K562 (cell line): ENCODE data around the gene KLHL28. TPM values are rescaled to one million over a fixed set of nuclear protein-coding genes. Genes with fewer than 3 reads are reported as not detected.

ENCODE experiments used
- ATAC-seq: fragments of 200-7000 bp; cut with Tn5 transposase; 3 replicates; pipeline ENCODE4 v1.9.1; 2020; ENCODE audit warnings: moderate library complexity
- BruUV-seq: library from RNA; stranded (reverse); fragments of 400-500 nt; replicated peaks from 2 replicates; lab custom pipeline; 2021; lab: Mats Ljungman, UMichigan
- CTCF ChIA-PET: fragments of 300-600 bp; formaldehyde crosslinking; extraction: SDS; loops from one replicate; lab custom pipeline; 2021; ENCODE audit warnings: low intra/inter-chr PET ratio; lab: Yijun Ruan, JAX
- POLR2A ChIA-PET: fragments of 300-600, 350-650 bp; sonication (Branson Sonifier 250); formaldehyde crosslinking; extraction: SDS; loops from one replicate; lab custom pipeline; 2021; ENCODE audit warnings: antibody characterized with exemption, inconsistent platforms; lab: Yijun Ruan, JAX
- DNase-seq, 4 experiments: peaks; one replicate each; pipeline versions ENCODE4 v3.0.0 to v3.0.0-alpha.2; 2011 to 2018; ENCODE audit warnings: low spot score in 3 of 4, mixed read lengths in 3 of 4; ENCODE audit errors: extremely low read depth in 1 of 4
- FAIRE-seq: peaks from 2 replicates; lab custom pipeline; 2011; peaks lifted over from hg19 to GRCh38; lab: Jason Lieb, UNC
- H2AFZ ChIP-seq: 2 replicates; pipeline ENCODE4 v1.6.0; 2011; ENCODE audit warnings: low read depth, low read length, control low read depth, inconsistent platforms
- H3K27ac ChIP-seq: fragments of 200-600 bp; 3 replicates; pipeline ENCODE4 v1.8.0; 2011; ENCODE audit warnings: low read depth, mild to moderate bottlenecking, control low read depth, inconsistent platforms, low read length, moderate library complexity, mixed read lengths; ENCODE audit errors: extremely low read depth
- H3K27me3 ChIP-seq, 2 experiments: fragments of 300-600 bp in 1 of 2; 2 replicates in 1 of 2; 3 replicates in 1 of 2; pipeline versions ENCODE4 v1.6.0 to v1.8.0; 2011; ENCODE audit warnings: inconsistent platforms in 2 of 2, low read length in 2 of 2, mild to moderate bottlenecking in 1 of 2, mixed read lengths in 1 of 2, moderate library complexity in 1 of 2; ENCODE audit not compliant: control insufficient read depth in 2 of 2, insufficient read depth in 2 of 2
- H3K36me3 ChIP-seq: fragments of 300-600 bp; 3 replicates; pipeline ENCODE4 v1.8.0; 2011; ENCODE audit warnings: mild to moderate bottlenecking, low read length, inconsistent platforms; ENCODE audit not compliant: control insufficient read depth, insufficient read depth
- H3K4me1 ChIP-seq, 2 experiments: fragments of 200-600 bp in 1 of 2; replicated peaks in 1 of 2; 2 replicates in 1 of 2; 3 replicates in 1 of 2; pipeline versions ENCODE4 v1.5.1 to v1.8.0; 2011; ENCODE audit warnings: inconsistent platforms in 2 of 2, low read length in 2 of 2, mild to moderate bottlenecking in 1 of 2, mixed read lengths in 1 of 2, moderate library complexity in 1 of 2; ENCODE audit not compliant: control insufficient read depth in 2 of 2, insufficient read depth in 2 of 2
- H3K4me2 ChIP-seq: 2 replicates; pipeline ENCODE4 v1.6.1; 2011; ENCODE audit warnings: low read length, control low read depth, inconsistent platforms, mixed read lengths; ENCODE audit not compliant: insufficient read depth
- H3K4me3 ChIP-seq: fragments of 200-600 bp; sonication (generic), shearing (Covaris generic); 2 replicates; pipeline ENCODE4 v1.5.1; 2016; ENCODE audit warnings: control low read depth, inconsistent platforms
- H3K79me2 ChIP-seq: fragments of 200-600 bp; 3 replicates; pipeline ENCODE4 v1.8.0; 2011; ENCODE audit warnings: low read length, inconsistent platforms; ENCODE audit not compliant: control insufficient read depth, insufficient read depth
- H3K9ac ChIP-seq, 2 experiments: 2 replicates each; pipeline versions ENCODE4 v1.6.0 to v1.6.1; 2011; ENCODE audit warnings: low read depth in 2 of 2, low read length in 2 of 2, control low read depth in 1 of 2, inconsistent platforms in 1 of 2, mild to moderate bottlenecking in 1 of 2, mixed read lengths in 1 of 2; ENCODE audit not compliant: insufficient read depth in 1 of 2
- H3K9me1 ChIP-seq: one replicate; pipeline ENCODE4 v1.6.0; 2011; ENCODE audit warnings: inconsistent platforms, mild to moderate bottlenecking, low read length, moderate library complexity; ENCODE audit not compliant: control insufficient read depth, insufficient read depth
- H3K9me3 ChIP-seq: replicated peaks from 2 replicates; pipeline ENCODE4 v1.5.1; 2011; ENCODE audit warnings: low read depth, low read length, inconsistent platforms; ENCODE audit not compliant: control insufficient read depth, insufficient read depth
- H4K20me1 ChIP-seq: replicated peaks from 2 replicates; pipeline ENCODE4 v1.6.1; 2011; ENCODE audit warnings: low read length, inconsistent platforms, mixed read lengths; ENCODE audit not compliant: control insufficient read depth, insufficient read depth
- ARID2 ChIP-seq: fragments of 450-650 bp; IDR thresholded peaks from 2 replicates; pipeline ENCODE4 v1.6.1; 2017; ENCODE audit warnings: antibody characterized with exemption, mild to moderate bottlenecking
- CBX8 ChIP-seq: fragments of 200-600 bp; sonication (generic); IDR thresholded peaks from 2 replicates; pipeline ENCODE4 v1.6.1; 2012; ENCODE audit warnings: borderline replicate concordance, mixed run types, low read depth, mild to moderate bottlenecking, moderate library complexity, mixed read lengths, low read length, control low read depth, inconsistent platforms; ENCODE audit not compliant: poor library complexity, severe bottlenecking; ENCODE audit errors: extremely low read depth
- DPF2 ChIP-seq: fragments of 450-650 bp; IDR thresholded peaks from 2 replicates; pipeline ENCODE4 v1.6.1; 2016
- FOXA3 ChIP-seq, 2 experiments: fragments of 450-650 bp in 1 of 2; sonication (generic) in 1 of 2; formaldehyde crosslinking; IDR thresholded peaks in 1 of 2; conservative IDR thresholded peaks in 1 of 2; 2 replicates each; pipeline versions ENCODE4 v1.4.0 to v1.8.0; 2020 to 2022; ENCODE audit warnings: mild to moderate bottlenecking in 2 of 2, missing genetic modification reagents in 1 of 2
- FOXJ3 ChIP-seq: sonication (generic); formaldehyde crosslinking; IDR thresholded peaks from 2 replicates; pipeline ENCODE4 v1.4.0; 2020; ENCODE audit warnings: mild to moderate bottlenecking, missing genetic modification reagents
- HMG20B ChIP-seq: fragments of 250-450 bp; sonication (Bioruptor Pico); IDR thresholded peaks from 2 replicates; pipeline ENCODE4 v1.5.0; 2021; ENCODE audit warnings: mild to moderate bottlenecking
- JUN ChIP-seq, 2 experiments: sonication (generic) in 1 of 2; formaldehyde crosslinking in 1 of 2; IDR thresholded peaks; 2 replicates each; pipeline versions ENCODE4 v1.6.1 to v1.8.0; 2012 to 2022; ENCODE audit warnings: borderline replicate concordance in 2 of 2, mild to moderate bottlenecking in 2 of 2, improper control_type of control experiment in 1 of 2, low read depth in 1 of 2, low read length in 1 of 2, missing genetic modification reagents in 1 of 2
- SIN3B ChIP-seq: fragments of 450-650 bp; IDR thresholded peaks from 2 replicates; pipeline ENCODE4 v1.6.1; 2017; ENCODE audit warnings: low read depth, mild to moderate bottlenecking, moderate library complexity
- WGBS: fragments of 100-300 bp; shearing (Covaris generic); methylation state at CpG from one replicate; pipeline ENCODE4 v1.1.6; 2016; ENCODE audit warnings: low coverage, mixed read lengths; ENCODE audit not compliant: insufficient coverage; ENCODE audit errors: missing lambda C conversion rate; 5-methylcytosine and 5-hydroxymethylcytosine counted together
- in situ Hi-C: fragments of 300-500 bp; cut with MboI; formaldehyde crosslinking; loops from 4 replicates; pipeline ENCODE4 v1.15.0; 2018; ENCODE audit warnings: inconsistent platforms, mixed read lengths
- intact Hi-C: fragments of 100-400 bp; cut with micrococcal nuclease; formaldehyde crosslinking; loops from 2 replicates; pipeline ENCODE4 v1.14.2; 2022
- polyA plus RNA-seq, 8 experiments: library from polyadenylated mRNA; depleted of rRNA in 4 of 8; stranded (reverse) in 5 of 8; unstranded in 3 of 8; fragments of >200 nt; fragmentation: Nextera tagmentation in 2 of 8; fragmentation: Illumina TruSeq in 1 of 8; extraction: Ambion mirVana in 2 of 8; extraction: Trizol in 1 of 8; gene quantifications; 2 replicates each; pipeline versions ENCODE4 v1.2.1 to v1.2.3, GENCODE V29; 2011 to 2014; ENCODE audit warnings: inconsistent platforms in 1 of 8, missing spikeins in 1 of 8
- total RNA-seq, 7 experiments: library from RNA; depleted of rRNA in 6 of 7; stranded (reverse); fragments of >200 nt in 6 of 7; fragmentation: Illumina TruSeq in 2 of 7; extraction: Trizol in 2 of 7; gene quantifications; 2 replicates each; pipeline versions ENCODE4 v1.2.1 to v1.2.3, GENCODE V29; 2011 to 2021; ENCODE audit warnings: low replicate concordance in 1 of 7
- TF ChIP-seq, protein P1 (sequence below): IDR thresholded peaks from 2 replicates; pipeline ENCODE4 v1.6.1; 2016; ENCODE audit warnings: missing genetic modification characterization, missing compliant biosample characterization
- TF ChIP-seq, protein P2 (sequence below): sonication (generic); formaldehyde crosslinking; IDR thresholded peaks from 2 replicates; pipeline ENCODE4 v1.9.0; 2022; ENCODE audit warnings: mild to moderate bottlenecking, missing genetic modification reagents
- TF ChIP-seq, protein P3 (sequence below): fragments of 450-650 bp; formaldehyde crosslinking; IDR thresholded peaks from 2 replicates; pipeline ENCODE4 v1.4.0; 2022; ENCODE audit warnings: missing genetic modification characterization
- TF ChIP-seq, protein P4 (sequence below): IDR thresholded peaks from 2 replicates; pipeline ENCODE4 v1.6.1; 2012; ENCODE audit warnings: low read depth, low read length, improper control_type of control experiment, borderline replicate concordance

KLHL28 gene
- total and polyA plus RNA-seq, 9 of the 15 experiments (the other 6 are each of a cell fraction or from before 2014, with no cell fraction given) = 1.1 to 7.5 (median 4.7) TPM

DNA sequence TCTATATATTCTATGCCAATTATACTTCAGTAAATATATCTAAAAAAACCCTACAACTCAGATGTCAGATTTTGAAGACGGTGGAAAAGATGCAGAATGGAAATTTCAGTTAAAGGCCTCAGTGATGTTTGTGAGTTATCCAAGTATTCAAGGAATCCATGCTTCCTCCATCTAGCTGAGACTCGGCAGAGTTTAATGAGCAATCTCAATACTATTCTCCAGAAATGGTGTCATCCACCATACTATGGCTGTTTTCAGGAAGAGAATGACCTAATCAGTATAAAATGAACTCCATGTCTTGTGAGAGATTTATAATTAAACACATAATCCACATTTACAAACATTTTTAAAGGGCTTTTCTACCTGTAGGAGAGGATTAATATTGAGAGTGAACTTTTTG is 66.0 kb downstream of the KLHL28 start (continued):
- TF ChIP-seq ARID2 = no peak
- TF ChIP-seq, all 486 proteins: peak for 0

DNA sequence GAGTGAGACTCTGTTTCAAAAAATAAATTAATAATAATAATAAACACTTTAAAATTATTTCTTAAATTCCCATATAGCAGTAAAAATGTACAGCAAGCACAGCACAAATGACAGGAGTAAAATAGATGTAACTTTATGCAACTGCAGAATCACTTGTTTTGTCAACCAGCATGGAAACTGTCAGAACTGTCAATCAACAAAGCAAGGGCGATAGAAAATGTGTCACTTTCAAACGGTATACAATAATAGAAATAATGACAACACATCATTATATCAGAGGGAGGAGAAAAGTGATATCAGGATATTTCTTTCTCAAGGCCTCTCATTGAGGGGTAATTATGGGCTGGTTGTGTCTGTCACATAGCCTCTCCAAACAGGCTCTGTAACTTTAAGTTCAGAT is 68.2 kb downstream of the KLHL28 start:
- no peak for FAIRE-seq
- no peaks in the 10 kb centered on the region for H4K20me1 ChIP-seq
- no peak overlapping the region for H3K27ac ChIP-seq
- no peaks in the 10 kb centered on the region for H3K36me3 ChIP-seq
- no TSS peak for BruUV-seq
- H3K4me2 ChIP-seq = no peak overlapping the region
- WGBS = 4% methylated on average over 2 of the region's 2 CpGs
- no peak overlapping the region for H3K9ac ChIP-seq
- H3K4me3 ChIP-seq = no peak overlapping the region
- intact Hi-C loops = no loop called here
- TF ChIP-seq HMG20B (CRISPR knock-in tag) = no peak
- TF ChIP-seq FOXA3 (CRISPR knock-in tag; conservative IDR thresholded peaks at IDR 0.05 in 1 of 2, IDR thresholded peaks at IDR 0.05 in 1 of 2) = no peak
- TF ChIP-seq, protein P1, sequence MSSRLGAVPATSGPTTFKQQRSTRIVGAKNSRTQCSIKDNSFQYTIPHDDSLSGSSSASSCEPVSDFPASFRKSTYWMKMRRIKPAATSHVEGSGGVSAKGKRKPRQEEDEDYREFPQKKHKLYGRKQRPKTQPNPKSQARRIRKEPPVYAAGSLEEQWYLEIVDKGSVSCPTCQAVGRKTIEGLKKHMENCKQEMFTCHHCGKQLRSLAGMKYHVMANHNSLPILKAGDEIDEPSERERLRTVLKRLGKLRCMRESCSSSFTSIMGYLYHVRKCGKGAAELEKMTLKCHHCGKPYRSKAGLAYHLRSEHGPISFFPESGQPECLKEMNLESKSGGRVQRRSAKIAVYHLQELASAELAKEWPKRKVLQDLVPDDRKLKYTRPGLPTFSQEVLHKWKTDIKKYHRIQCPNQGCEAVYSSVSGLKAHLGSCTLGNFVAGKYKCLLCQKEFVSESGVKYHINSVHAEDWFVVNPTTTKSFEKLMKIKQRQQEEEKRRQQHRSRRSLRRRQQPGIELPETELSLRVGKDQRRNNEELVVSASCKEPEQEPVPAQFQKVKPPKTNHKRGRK = no peak
- no peak for TF ChIP-seq CBX8
- TF ChIP-seq, protein P2, sequence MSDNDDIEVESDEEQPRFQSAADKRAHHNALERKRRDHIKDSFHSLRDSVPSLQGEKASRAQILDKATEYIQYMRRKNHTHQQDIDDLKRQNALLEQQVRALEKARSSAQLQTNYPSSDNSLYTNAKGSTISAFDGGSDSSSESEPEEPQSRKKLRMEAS (CRISPR knock-in tag) = no peak
- no peak for TF ChIP-seq SIN3B
- TF ChIP-seq, protein P3, sequence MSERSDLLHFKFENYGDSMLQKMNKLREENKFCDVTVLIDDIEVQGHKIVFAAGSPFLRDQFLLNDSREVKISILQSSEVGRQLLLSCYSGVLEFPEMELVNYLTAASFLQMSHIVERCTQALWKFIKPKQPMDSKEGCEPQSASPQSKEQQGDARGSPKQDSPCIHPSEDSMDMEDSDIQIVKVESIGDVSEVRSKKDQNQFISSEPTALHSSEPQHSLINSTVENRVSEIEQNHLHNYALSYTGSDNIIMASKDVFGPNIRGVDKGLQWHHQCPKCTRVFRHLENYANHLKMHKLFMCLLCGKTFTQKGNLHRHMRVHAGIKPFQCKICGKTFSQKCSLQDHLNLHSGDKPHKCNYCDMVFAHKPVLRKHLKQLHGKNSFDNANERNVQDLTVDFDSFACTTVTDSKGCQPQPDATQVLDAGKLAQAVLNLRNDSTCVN (CRISPR knock-in tag) = no peak
- no peak for TF ChIP-seq JUN (IDR thresholded peaks at IDR 0.05; ENCODE audit: borderline replicate concordance, low read depth, low read length)
- no peak for TF ChIP-seq JUN (CRISPR knock-in tag; IDR thresholded peaks at IDR 0.05; ENCODE audit: borderline replicate concordance)
- no peak for TF ChIP-seq FOXJ3 (CRISPR knock-in tag)
- TF ChIP-seq DPF2 = no peak
- TF ChIP-seq, protein P4, sequence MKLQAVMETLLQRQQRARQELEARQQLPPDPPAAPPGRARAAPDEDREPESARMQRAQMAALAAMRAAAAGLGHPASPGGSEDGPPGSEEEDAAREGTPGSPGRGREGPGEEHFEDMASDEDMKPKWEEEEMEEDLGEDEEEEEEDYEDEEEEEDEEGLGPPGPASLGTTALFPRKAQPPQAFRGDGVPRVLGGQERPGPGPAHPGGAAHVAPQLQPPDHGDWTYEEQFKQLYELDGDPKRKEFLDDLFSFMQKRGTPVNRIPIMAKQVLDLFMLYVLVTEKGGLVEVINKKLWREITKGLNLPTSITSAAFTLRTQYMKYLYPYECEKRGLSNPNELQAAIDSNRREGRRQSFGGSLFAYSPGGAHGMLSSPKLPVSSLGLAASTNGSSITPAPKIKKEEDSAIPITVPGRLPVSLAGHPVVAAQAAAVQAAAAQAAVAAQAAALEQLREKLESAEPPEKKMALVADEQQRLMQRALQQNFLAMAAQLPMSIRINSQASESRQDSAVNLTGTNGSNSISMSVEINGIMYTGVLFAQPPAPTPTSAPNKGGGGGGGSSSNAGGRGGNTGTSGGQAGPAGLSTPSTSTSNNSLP = no peak
- TF ChIP-seq, all 486 proteins: peak for 0
- Histone ChIP-seq H3K9me1 (no peaks in the 10 kb centered on the region), H3K27me3 (no peaks in the 10 kb centered on the region), H3K9me3 (peaks cover 3% of the 10 kb centered on the region; the same call in 1 of the 2 replicates), H3K79me2 (no peaks in the 10 kb centered on the region), H2AFZ (no peak overlapping the region), H3K4me1 (peaks cover 0 to 5% of the 10 kb centered on the region in 2 experiments; a peak in 2 of 5 replicates)
- DNase-seq (no peak), ATAC-seq (no peak)
- ChIA-PET CTCF (no interaction called here), POLR2A (no interaction called here)
- in situ Hi-C loops = no loop called here
